ENCODE data around the gene CADPS.

DNA sequence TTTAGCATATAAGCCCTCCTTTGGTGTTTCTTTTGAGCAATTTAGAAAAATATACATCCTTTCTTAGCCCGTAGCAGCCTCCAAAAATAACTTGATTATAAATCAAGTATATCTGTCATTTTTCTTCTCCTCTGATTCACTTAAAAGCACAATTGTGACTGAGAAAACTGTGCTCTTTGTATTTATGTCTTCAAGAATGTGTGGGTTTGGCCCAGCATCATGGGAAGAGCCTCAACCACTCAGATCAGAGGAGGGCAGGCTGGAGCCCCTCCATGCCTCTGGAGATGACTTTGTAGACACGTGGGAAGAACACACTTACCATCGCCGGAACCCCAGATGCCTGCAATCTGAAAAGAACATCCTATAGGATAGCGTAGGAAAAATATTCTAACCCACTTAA lies 378.1 kb downstream of the CADPS start:
- TF ChIP-seq CTCF (IDR thresholded peaks at IDR 0.05) (no peak), MAX (IDR thresholded peaks at IDR 0.05) (no peak), GATA3 (IDR thresholded peaks at IDR 0.05; ENCODE audit: borderline replicate concordance) (no peak), SMC3 (IDR thresholded peaks at IDR 0.05) (no peak), RNF2 (IDR thresholded peaks at IDR 0.05; ENCODE audit: borderline replicate concordance, low read depth) (no peak), RAD21 (conservative IDR thresholded peaks at IDR 0.05 in 1 of 2, IDR thresholded peaks at IDR 0.05 in 1 of 2) (no peak), POLR2A (IDR thresholded peaks at IDR 0.05; ENCODE audit: low read length) (no peak), NFE2L2 (conservative IDR thresholded peaks at IDR 0.05; ENCODE audit: low read length) (no peak), EP300 (IDR thresholded peaks at IDR 0.05) (no peak), CBX8 (IDR thresholded peaks at IDR 0.05) (no peak)
- TF ChIP-seq, protein P1, sequence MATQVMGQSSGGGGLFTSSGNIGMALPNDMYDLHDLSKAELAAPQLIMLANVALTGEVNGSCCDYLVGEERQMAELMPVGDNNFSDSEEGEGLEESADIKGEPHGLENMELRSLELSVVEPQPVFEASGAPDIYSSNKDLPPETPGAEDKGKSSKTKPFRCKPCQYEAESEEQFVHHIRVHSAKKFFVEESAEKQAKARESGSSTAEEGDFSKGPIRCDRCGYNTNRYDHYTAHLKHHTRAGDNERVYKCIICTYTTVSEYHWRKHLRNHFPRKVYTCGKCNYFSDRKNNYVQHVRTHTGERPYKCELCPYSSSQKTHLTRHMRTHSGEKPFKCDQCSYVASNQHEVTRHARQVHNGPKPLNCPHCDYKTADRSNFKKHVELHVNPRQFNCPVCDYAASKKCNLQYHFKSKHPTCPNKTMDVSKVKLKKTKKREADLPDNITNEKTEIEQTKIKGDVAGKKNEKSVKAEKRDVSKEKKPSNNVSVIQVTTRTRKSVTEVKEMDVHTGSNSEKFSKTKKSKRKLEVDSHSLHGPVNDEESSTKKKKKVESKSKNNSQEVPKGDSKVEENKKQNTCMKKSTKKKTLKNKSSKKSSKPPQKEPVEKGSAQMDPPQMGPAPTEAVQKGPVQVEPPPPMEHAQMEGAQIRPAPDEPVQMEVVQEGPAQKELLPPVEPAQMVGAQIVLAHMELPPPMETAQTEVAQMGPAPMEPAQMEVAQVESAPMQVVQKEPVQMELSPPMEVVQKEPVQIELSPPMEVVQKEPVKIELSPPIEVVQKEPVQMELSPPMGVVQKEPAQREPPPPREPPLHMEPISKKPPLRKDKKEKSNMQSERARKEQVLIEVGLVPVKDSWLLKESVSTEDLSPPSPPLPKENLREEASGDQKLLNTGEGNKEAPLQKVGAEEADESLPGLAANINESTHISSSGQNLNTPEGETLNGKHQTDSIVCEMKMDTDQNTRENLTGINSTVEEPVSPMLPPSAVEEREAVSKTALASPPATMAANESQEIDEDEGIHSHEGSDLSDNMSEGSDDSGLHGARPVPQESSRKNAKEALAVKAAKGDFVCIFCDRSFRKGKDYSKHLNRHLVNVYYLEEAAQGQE (IDR thresholded peaks at IDR 0.05), result no peak

All from A549 (cell line).